Kidney epithelial cell (primary cell): Measurements from ENCODE around the gene GFRA1. TPM values are rescaled to one million over a fixed set of nuclear protein-coding genes. Genes with fewer than 3 reads are reported as not detected.

Experiments
- DNase-seq: peaks from one replicate; pipeline ENCODE4 v3.0.0-alpha.2; 2010; ENCODE audit warnings: low read depth
- H3K27me3 ChIP-seq: 2 replicates; pipeline ENCODE4 v1.6.0; 2011; ENCODE audit warnings: low read length; ENCODE audit not compliant: control insufficient read depth, insufficient read depth
- H3K36me3 ChIP-seq: 2 replicates; pipeline ENCODE4 v1.5.1; 2011; ENCODE audit warnings: low read length; ENCODE audit not compliant: control insufficient read depth, insufficient read depth
- H3K4me3 ChIP-seq: 2 replicates; pipeline ENCODE4 v1.5.1; 2011; ENCODE audit warnings: low read depth, mild to moderate bottlenecking, control low read depth, low read length
- total RNA-seq: library from RNA; depleted of rRNA; stranded (reverse); fragments of >200 nt; gene quantifications from 2 replicates; pipeline ENCODE4 v1.2.3, GENCODE V29; 2015
- TF ChIP-seq, protein P1 (sequence below): IDR thresholded peaks from 2 replicates; pipeline ENCODE4 v1.5.1; 2011; ENCODE audit warnings: mild to moderate bottlenecking, moderate library complexity, low read length, control low read depth, inconsistent platforms; ENCODE audit not compliant: insufficient read depth, poor library complexity, severe bottlenecking

Gene GFRA1
- total RNA-seq, 1 donor from 2014 or later: 1.6 TPM

DNA sequence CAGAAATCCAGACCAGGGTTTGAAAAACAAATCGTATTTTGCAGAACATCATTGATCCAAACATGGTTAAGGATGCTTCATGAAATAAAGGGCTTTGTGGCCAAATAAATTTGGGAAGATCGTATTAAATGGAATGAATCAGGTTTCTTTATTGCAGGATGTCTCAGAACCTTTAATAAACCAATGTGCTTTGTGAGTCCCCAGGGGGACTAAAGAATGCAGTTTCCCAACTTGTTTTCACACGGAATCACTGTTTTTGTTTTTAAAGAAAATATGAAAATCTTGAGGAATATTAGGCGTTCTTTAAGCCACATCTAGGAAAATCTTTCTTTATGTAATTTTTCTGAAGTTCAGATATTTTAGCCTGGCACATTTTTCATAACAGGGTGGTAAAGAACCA lies 34.4 kb upstream of the GFRA1 start:
- no peak for DNase-seq
- H3K4me3 ChIP-seq: no peak overlapping the region
- TF ChIP-seq, protein P1, sequence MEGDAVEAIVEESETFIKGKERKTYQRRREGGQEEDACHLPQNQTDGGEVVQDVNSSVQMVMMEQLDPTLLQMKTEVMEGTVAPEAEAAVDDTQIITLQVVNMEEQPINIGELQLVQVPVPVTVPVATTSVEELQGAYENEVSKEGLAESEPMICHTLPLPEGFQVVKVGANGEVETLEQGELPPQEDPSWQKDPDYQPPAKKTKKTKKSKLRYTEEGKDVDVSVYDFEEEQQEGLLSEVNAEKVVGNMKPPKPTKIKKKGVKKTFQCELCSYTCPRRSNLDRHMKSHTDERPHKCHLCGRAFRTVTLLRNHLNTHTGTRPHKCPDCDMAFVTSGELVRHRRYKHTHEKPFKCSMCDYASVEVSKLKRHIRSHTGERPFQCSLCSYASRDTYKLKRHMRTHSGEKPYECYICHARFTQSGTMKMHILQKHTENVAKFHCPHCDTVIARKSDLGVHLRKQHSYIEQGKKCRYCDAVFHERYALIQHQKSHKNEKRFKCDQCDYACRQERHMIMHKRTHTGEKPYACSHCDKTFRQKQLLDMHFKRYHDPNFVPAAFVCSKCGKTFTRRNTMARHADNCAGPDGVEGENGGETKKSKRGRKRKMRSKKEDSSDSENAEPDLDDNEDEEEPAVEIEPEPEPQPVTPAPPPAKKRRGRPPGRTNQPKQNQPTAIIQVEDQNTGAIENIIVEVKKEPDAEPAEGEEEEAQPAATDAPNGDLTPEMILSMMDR: no peak
- no peaks in the 10 kb centered on the region for H3K36me3 ChIP-seq
- no peaks in the 10 kb centered on the region for H3K27me3 ChIP-seq

DNA sequence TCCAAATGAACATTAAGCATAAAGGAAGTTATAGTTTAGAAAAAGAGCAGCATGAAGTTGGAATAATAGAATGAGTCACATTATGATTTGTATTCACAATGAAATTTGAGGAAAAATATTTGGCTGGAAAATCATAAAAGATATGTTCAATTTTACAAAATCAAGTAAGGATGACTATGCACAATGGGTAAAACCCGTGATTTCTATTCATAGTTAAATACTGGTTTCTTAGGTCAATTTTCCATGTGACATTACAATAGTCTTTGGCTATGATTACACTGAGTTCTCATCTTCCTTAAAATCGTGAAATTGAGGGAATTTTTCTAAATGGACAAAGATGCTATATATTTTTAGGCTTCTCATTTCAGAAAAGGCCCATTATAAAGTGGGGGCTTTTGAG lies 33.8 kb upstream of the GFRA1 start:
- Histone ChIP-seq H3K27me3 (no peaks in the 10 kb centered on the region), H3K4me3 (no peak overlapping the region), H3K36me3 (no peaks in the 10 kb centered on the region)
- DNase-seq: no peak
- TF ChIP-seq, protein P1: no peak

DNA sequence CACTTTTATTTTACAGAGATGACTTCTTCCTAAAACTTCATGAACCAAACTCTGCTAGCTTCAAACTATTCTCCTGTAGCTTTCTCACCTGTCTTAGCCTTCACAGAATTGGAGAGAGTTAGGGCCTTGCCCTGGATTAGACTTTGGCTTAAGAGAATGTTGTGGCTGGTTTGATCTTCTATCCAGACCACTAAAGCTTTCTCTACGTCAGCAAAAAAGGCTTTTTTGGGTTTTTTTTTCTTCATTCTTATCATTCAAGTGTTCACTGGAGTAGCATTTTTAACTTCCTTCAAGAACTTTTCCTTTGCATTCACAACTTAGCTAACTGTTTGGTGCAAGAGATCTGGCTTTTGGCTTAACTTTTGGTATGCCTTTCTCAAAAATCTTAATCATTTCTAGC lies 31.9 kb upstream of the GFRA1 start:
- H3K36me3 ChIP-seq: no peaks in the 10 kb centered on the region
- no peak for DNase-seq
- H3K27me3 ChIP-seq: no peaks in the 10 kb centered on the region
- TF ChIP-seq, protein P1: no peak
- no peak overlapping the region for H3K4me3 ChIP-seq

DNA sequence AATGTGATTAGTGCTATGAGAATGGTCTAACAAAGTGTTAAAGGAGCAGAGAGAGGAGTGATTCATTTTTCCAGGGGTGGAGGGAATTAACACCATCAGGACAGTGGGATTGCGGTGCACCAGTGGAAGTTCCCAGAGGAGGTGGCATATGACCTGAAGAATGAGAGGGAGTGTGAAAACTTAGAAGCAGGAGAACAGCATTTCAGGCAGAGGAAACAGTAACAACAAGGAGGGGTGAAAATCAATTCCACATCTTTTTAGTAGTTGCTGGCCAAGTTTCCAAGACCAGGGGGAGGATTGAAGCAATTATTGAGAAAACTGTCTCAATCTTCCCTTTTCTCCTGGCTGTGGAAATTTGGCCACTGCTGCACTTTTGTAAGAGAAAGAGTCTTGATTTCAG lies 27.5 kb upstream of the GFRA1 start:
- Histone ChIP-seq H3K36me3 (no peaks in the 10 kb centered on the region), H3K27me3 (no peaks in the 10 kb centered on the region), H3K4me3 (no peak overlapping the region)
- TF ChIP-seq, protein P1: no peak
- no peak for DNase-seq

DNA sequence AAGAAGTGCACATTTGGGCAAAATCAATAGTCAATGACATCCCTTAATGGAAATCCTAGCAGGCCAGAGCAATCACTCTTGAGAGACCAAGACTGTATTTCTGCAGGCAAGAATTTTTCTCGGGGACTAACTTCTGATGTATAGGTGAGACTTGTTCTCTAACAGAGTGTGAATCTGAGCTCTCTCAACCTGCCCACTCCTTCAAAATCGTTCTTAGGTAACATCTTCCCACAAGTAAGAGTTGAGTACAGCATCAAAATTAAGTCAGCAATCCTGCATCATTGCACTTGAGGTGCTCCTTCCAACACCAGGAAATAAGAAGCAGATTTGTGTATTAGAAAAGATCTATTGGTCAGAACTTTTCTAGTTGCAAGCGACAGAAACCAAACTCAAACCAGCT lies 25.6 kb upstream of the GFRA1 start:
- TF ChIP-seq, protein P1: no peak
- Histone ChIP-seq H3K27me3 (no peaks in the 10 kb centered on the region), H3K4me3 (no peak overlapping the region), H3K36me3 (no peaks in the 10 kb centered on the region)
- DNase-seq: no peak

DNA sequence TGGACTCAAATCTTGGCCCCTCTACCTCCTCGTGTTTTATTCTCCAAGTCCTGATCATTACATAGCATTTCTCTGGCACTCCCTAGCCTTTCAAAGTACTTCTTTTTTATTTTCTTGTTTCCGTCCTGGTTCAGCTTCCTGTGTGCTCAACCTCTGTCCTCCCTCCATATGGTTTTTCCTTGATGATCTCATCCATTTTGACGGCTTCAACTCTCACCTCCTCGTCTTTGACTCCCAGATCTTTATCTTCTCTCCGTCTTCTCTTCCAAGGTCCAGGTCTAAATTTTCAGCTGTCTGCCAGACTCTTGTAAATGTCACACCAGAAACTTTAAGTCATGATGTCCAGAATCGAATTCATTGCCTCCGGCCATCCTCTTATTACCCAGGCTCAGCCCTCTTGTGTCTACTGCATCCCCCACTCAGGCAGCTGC lies 23.3 kb upstream of the GFRA1 start:
- no peaks in the 10 kb centered on the region for H3K27me3 ChIP-seq
- no peak overlapping the region for H3K4me3 ChIP-seq
- no peaks in the 10 kb centered on the region for H3K36me3 ChIP-seq
- TF ChIP-seq, protein P1: no peak
- DNase-seq: no peak
